T-helper 17 cell (primary cell): Measurements from ENCODE around the gene SMIM38. TPM values are rescaled to one million over a fixed set of nuclear protein-coding genes. Genes with fewer than 3 reads are reported as not detected.

Experiments
- ATAC-seq: fragments of 150-1000 bp; cut with Tn5 transposase; 2 replicates; pipeline ENCODE4 v1.10.0; 2021; ENCODE audit warnings: mild to moderate bottlenecking, moderate library complexity
- DNase-seq, 3 donors: peaks; one replicate each; pipeline versions ENCODE4 v3.0.0 to v3.0.0-alpha.2; 2020 to 2021
- H3K9me3 ChIP-seq: one replicate; pipeline ENCODE4 v1.7.0; 2013; ENCODE audit warnings: low read length, mild to moderate bottlenecking; ENCODE audit not compliant: control insufficient read depth, poor library complexity, severe bottlenecking
- H3K27ac Mint-ChIP-seq: one replicate; pipeline ENCODE4 v1.8.0; 2022; ENCODE audit warnings: mild to moderate bottlenecking, moderate library complexity, mixed read lengths
- H3K27me3 Mint-ChIP-seq: one replicate; pipeline ENCODE4 v1.8.0; 2022; ENCODE audit warnings: mixed read lengths
- H3K36me3 Mint-ChIP-seq: one replicate; pipeline ENCODE4 v1.8.0; 2022; ENCODE audit warnings: low read depth, mixed read lengths
- H3K4me1 Mint-ChIP-seq: one replicate; pipeline ENCODE4 v1.8.0; 2022; ENCODE audit warnings: mild to moderate bottlenecking, mixed read lengths
- H3K4me3 Mint-ChIP-seq: one replicate; pipeline ENCODE4 v1.8.0; 2022; ENCODE audit warnings: mild to moderate bottlenecking, moderate library complexity, mixed read lengths
- total RNA-seq, 4 donors: library from RNA in 2 of 4; stranded (reverse) in 2 of 4; gene quantifications; one replicate each; pipeline ENCODE4 v1.2.3 and lab custom pipeline; 2022 to 2026

The SMIM38 gene
- total RNA-seq, 2 donors from 2014 or later: 0.22 to 0.34 TPM

- no peak for ATAC-seq
- H3K9me3 ChIP-seq: no peaks in the 10 kb centered on the region
Observed at GRCh38 chr11:69152733-69153421, 2.9 kb upstream of the SMIM38 start.

GRCh38 chr11:69153661-69154060 is 2.1 kb upstream of the SMIM38 start:
- Mint-ChIP-seq H3K4me1 (no peaks in the 10 kb centered on the region), H3K27me3 (peaks cover 20% of the 10 kb centered on the region), H3K36me3 (no peaks in the 10 kb centered on the region), H3K27ac (no peak overlapping the region), H3K4me3 (no peak overlapping the region)
- no peaks in the 10 kb centered on the region for H3K9me3 ChIP-seq
- ATAC-seq (no peak), DNase-seq (no peak)

More at GRCh38 chr11:69152733-69153421, 2.9 kb upstream of the SMIM38 start:
- H3K36me3 Mint-ChIP-seq: no peaks in the 10 kb centered on the region
- H3K27me3 Mint-ChIP-seq: peaks cover 12% of the 10 kb centered on the region
- no peaks in the 10 kb centered on the region for H3K4me1 Mint-ChIP-seq
- DNase-seq: no peak
- no peak overlapping the region for H3K4me3 Mint-ChIP-seq
- H3K27ac Mint-ChIP-seq: no peak overlapping the region

- Mint-ChIP-seq H3K36me3 (no peaks in the 10 kb centered on the region), H3K4me1 (no peaks in the 10 kb centered on the region), H3K27ac (no peak overlapping the region), H3K27me3 (peaks cover 27% of the 10 kb centered on the region), H3K4me3 (no peak overlapping the region)
- no peak for ATAC-seq
- no peaks in the 10 kb centered on the region for H3K9me3 ChIP-seq
- DNase-seq: no peak
Observed at GRCh38 chr11:69154211-69154913, 1.4 kb upstream of the SMIM38 start.

- no peak overlapping the region for H3K4me3 Mint-ChIP-seq
- ATAC-seq (no peak), DNase-seq (no peak)
- peaks cover 33% of the 10 kb centered on the region for H3K27me3 Mint-ChIP-seq
- no peaks in the 10 kb centered on the region for H3K4me1 Mint-ChIP-seq
- H3K36me3 Mint-ChIP-seq: no peaks in the 10 kb centered on the region
- no peaks in the 10 kb centered on the region for H3K9me3 ChIP-seq
- H3K27ac Mint-ChIP-seq: no peak overlapping the region
Observed at GRCh38 chr11:69154938-69155301, 815 bp upstream of the SMIM38 start.

- ATAC-seq (no peak), DNase-seq (no peak)
- Mint-ChIP-seq H3K27ac (no peak overlapping the region), H3K4me1 (no peaks in the 10 kb centered on the region), H3K27me3 (peaks cover 43% of the 10 kb centered on the region), H3K36me3 (no peaks in the 10 kb centered on the region), H3K4me3 (no peak overlapping the region)
- no peaks in the 10 kb centered on the region for H3K9me3 ChIP-seq
Observed at GRCh38 chr11:69156235-69156639, 502 bp downstream of the SMIM38 start.

GRCh38 chr11:69156673-69157155 is 979 bp downstream of the SMIM38 start:
- no peaks in the 10 kb centered on the region for H3K36me3 Mint-ChIP-seq
- H3K4me1 Mint-ChIP-seq: no peaks in the 10 kb centered on the region
- no peak for DNase-seq
- no peaks in the 10 kb centered on the region for H3K9me3 ChIP-seq
- no peak overlapping the region for H3K4me3 Mint-ChIP-seq
- ATAC-seq: no peak
- H3K27me3 Mint-ChIP-seq: peaks cover 44% of the 10 kb centered on the region
- H3K27ac Mint-ChIP-seq: no peak overlapping the region

- H3K9me3 ChIP-seq: no peaks in the 10 kb centered on the region
- H3K4me1 Mint-ChIP-seq: no peaks in the 10 kb centered on the region
- no peak overlapping the region for H3K27ac Mint-ChIP-seq
- ATAC-seq: no peak
- H3K27me3 Mint-ChIP-seq: peaks cover 44% of the 10 kb centered on the region
- no peak for DNase-seq
- no peaks in the 10 kb centered on the region for H3K36me3 Mint-ChIP-seq
- no peak overlapping the region for H3K4me3 Mint-ChIP-seq
Observed at GRCh38 chr11:69157156-69157821, 1.6 kb downstream of the SMIM38 start.

- no peak for DNase-seq
- Mint-ChIP-seq H3K4me1 (no peaks in the 10 kb centered on the region), H3K27me3 (peaks cover 44% of the 10 kb centered on the region), H3K27ac (no peak overlapping the region), H3K36me3 (no peaks in the 10 kb centered on the region), H3K4me3 (no peak overlapping the region)
- H3K9me3 ChIP-seq: no peaks in the 10 kb centered on the region
- no peak for ATAC-seq
Observed at GRCh38 chr11:69157822-69158231, 2.1 kb downstream of the SMIM38 start.

GRCh38 chr11:69158301-69159149 is 2.8 kb downstream of the SMIM38 start:
- no peaks in the 10 kb centered on the region for H3K4me1 Mint-ChIP-seq
- no peak overlapping the region for H3K27ac Mint-ChIP-seq
- DNase-seq: no peak
- H3K4me3 Mint-ChIP-seq: no peak overlapping the region
- ATAC-seq: no peak
- H3K36me3 Mint-ChIP-seq: no peaks in the 10 kb centered on the region
- H3K27me3 Mint-ChIP-seq: peaks cover 44% of the 10 kb centered on the region
- H3K9me3 ChIP-seq: no peaks in the 10 kb centered on the region

- H3K27me3 Mint-ChIP-seq: peaks cover 44% of the 10 kb centered on the region
- H3K9me3 ChIP-seq: no peaks in the 10 kb centered on the region
- no peaks in the 10 kb centered on the region for H3K4me1 Mint-ChIP-seq
- no peak overlapping the region for H3K4me3 Mint-ChIP-seq
- ATAC-seq (no peak), DNase-seq (no peak)
- H3K27ac Mint-ChIP-seq: no peak overlapping the region
- no peaks in the 10 kb centered on the region for H3K36me3 Mint-ChIP-seq
Observed at GRCh38 chr11:69159150-69159852, 3.6 kb downstream of the SMIM38 start.

- no peak overlapping the region for H3K4me3 Mint-ChIP-seq
- DNase-seq (no peak), ATAC-seq (no peak)
- H3K4me1 Mint-ChIP-seq: no peaks in the 10 kb centered on the region
- no peak overlapping the region for H3K27ac Mint-ChIP-seq
- H3K36me3 Mint-ChIP-seq: no peaks in the 10 kb centered on the region
- H3K9me3 ChIP-seq: no peaks in the 10 kb centered on the region
- peaks cover 45% of the 10 kb centered on the region for H3K27me3 Mint-ChIP-seq
Observed at GRCh38 chr11:69160296-69161116, 4.8 kb downstream of the SMIM38 start.

GRCh38 chr11:69161117-69161407 is 5.3 kb downstream of the SMIM38 start:
- Mint-ChIP-seq H3K4me1 (no peaks in the 10 kb centered on the region), H3K4me3 (no peak overlapping the region), H3K36me3 (no peaks in the 10 kb centered on the region), H3K27ac (no peak overlapping the region), H3K27me3 (peaks cover 43% of the 10 kb centered on the region)
- ATAC-seq (no peak), DNase-seq (no peak)
- no peaks in the 10 kb centered on the region for H3K9me3 ChIP-seq
